ENCODE results near the gene ARHGAP1. TPM values are rescaled to one million over a fixed set of nuclear protein-coding genes. Genes with fewer than 3 reads are reported as not detected.

The ARHGAP1 gene
- total and polyA plus RNA-seq, 2 of the 4 experiments (the other 2 are of a cell fraction): 46.6 to 78.8 TPM

- Histone ChIP-seq H4K8ac (ENCODE audit: low read depth in 2 of 2, low read length in 2 of 2) (no peak overlapping the region), H3K4me1 (ENCODE audit: control insufficient read depth, insufficient read depth, low read length) (no peaks in the 10 kb centered on the region), H3K4me3 (ENCODE audit: insufficient read depth, low read depth, low read length) (no peak overlapping the region), H3K9me3 (ENCODE audit: control insufficient read depth, insufficient read depth, low read length) (no peaks in the 10 kb centered on the region), H3K36me3 (ENCODE audit: control insufficient read depth, insufficient read depth, low read length) (no peaks in the 10 kb centered on the region), H3K4ac (ENCODE audit: low read depth, low read length) (no peak overlapping the region), H4K5ac (ENCODE audit: low read depth, low read length) (no peak overlapping the region), H3K14ac (replicated peaks; ENCODE audit: low read depth, low read length) (no peak overlapping the region), H2BK120ac (ENCODE audit: low read depth, low read length) (no peak overlapping the region), H2AK5ac (ENCODE audit: low read depth, low read length) (no peak overlapping the region), H2AK9ac (replicated peaks; ENCODE audit: low read depth, low read length, poor library complexity) (no peak overlapping the region), H2BK20ac (ENCODE audit: low read depth, low read length) (no peak overlapping the region), H3K79me1 (ENCODE audit: low read depth in 1 of 2, low read length in 2 of 2) (no peaks in the 10 kb centered on the region), H2BK5ac (ENCODE audit: low read depth, low read length, poor library complexity, severe bottlenecking) (no peak overlapping the region), H3K9me1 (ENCODE audit: insufficient read depth, low read length) (0 out of 2 replicates have a peak, but pooled peaks cover 3% of the 10 kb centered on the region), H3K9ac (ENCODE audit: low read depth, low read length) (no peak overlapping the region), H3K18ac (ENCODE audit: low read depth, low read length) (no peak overlapping the region), H3K23ac (ENCODE audit: low read depth, low read length) (no peak overlapping the region), H3K27ac (ENCODE audit: insufficient read depth, low read length) (no peak overlapping the region), H3K27me3 (ENCODE audit: control insufficient read depth, insufficient read depth, low read length) (no peaks in the 10 kb centered on the region), H4K20me1 (ENCODE audit: insufficient read depth, low read length) (no peaks in the 10 kb centered on the region), H2AFZ (replicated peaks; ENCODE audit: low read length, poor library complexity) (no peak overlapping the region), H4K91ac (ENCODE audit: insufficient read depth, low read depth, low read length) (no peak overlapping the region), H3K4me2 (ENCODE audit: low read depth, low read length) (no peak overlapping the region), H2BK15ac (ENCODE audit: low read depth, low read length) (no peak overlapping the region), H3K56ac (ENCODE audit: extremely low read depth, insufficient read depth, low read length) (no peak overlapping the region)
- ATAC-seq (ENCODE audit: low read depth): no peak
- BruUV-seq (replicated peaks): no TSS peak
- intact Hi-C loops (cut with micrococcal nuclease): no loop called here
- dilution Hi-C loops (cut with HindIII; ENCODE audit: low sequenced_read_pairs, unreplicated experiment): no loop called here
- in situ Hi-C loops (cut with MboI; ENCODE audit: low sequenced_read_pairs): no loop called here
- POLR2A ChIA-PET (ENCODE audit: unreplicated experiment): no interaction called here
- no peak for TF ChIP-seq RFX5 (IDR thresholded peaks at IDR 0.05; ENCODE audit: low read depth, low read length)
- TF ChIP-seq CEBPB (IDR thresholded peaks at IDR 0.05; ENCODE audit: low read depth, low read length): no peak
- no peak for TF ChIP-seq BHLHE40 (IDR thresholded peaks at IDR 0.05; ENCODE audit: low read depth, low read length)
- TF ChIP-seq, protein P1, sequence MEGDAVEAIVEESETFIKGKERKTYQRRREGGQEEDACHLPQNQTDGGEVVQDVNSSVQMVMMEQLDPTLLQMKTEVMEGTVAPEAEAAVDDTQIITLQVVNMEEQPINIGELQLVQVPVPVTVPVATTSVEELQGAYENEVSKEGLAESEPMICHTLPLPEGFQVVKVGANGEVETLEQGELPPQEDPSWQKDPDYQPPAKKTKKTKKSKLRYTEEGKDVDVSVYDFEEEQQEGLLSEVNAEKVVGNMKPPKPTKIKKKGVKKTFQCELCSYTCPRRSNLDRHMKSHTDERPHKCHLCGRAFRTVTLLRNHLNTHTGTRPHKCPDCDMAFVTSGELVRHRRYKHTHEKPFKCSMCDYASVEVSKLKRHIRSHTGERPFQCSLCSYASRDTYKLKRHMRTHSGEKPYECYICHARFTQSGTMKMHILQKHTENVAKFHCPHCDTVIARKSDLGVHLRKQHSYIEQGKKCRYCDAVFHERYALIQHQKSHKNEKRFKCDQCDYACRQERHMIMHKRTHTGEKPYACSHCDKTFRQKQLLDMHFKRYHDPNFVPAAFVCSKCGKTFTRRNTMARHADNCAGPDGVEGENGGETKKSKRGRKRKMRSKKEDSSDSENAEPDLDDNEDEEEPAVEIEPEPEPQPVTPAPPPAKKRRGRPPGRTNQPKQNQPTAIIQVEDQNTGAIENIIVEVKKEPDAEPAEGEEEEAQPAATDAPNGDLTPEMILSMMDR (conservative IDR thresholded peaks at IDR 0.05; ENCODE audit: low read depth, low read length): no peak
- no peak for TF ChIP-seq RCOR1 (IDR thresholded peaks at IDR 0.05; ENCODE audit: insufficient replicate concordance, low read length)
- TF ChIP-seq FOS (IDR thresholded peaks at IDR 0.05; ENCODE audit: low read depth, low read length): no peak
- no peak for TF ChIP-seq ELK1 (IDR thresholded peaks at IDR 0.05; ENCODE audit: borderline replicate concordance, low read depth, low read length)
- TF ChIP-seq MXI1 (IDR thresholded peaks at IDR 0.05; ENCODE audit: borderline replicate concordance, low read depth, low read length): no peak
- no peak for TF ChIP-seq POLR2A (IDR thresholded peaks at IDR 0.05; ENCODE audit: low read depth, low read length)
- TF ChIP-seq NFE2L2 (IDR thresholded peaks at IDR 0.05; ENCODE audit: low read depth, low read length): no peak
- no peak for TF ChIP-seq MAZ (IDR thresholded peaks at IDR 0.05; ENCODE audit: borderline replicate concordance, low read depth, low read length)
- no peak for TF ChIP-seq MAFK (IDR thresholded peaks at IDR 0.05; ENCODE audit: low read depth, low read length)
- no peak for TF ChIP-seq SMC3 (IDR thresholded peaks at IDR 0.05; ENCODE audit: low read depth, low read length)
- TF ChIP-seq, protein P2, sequence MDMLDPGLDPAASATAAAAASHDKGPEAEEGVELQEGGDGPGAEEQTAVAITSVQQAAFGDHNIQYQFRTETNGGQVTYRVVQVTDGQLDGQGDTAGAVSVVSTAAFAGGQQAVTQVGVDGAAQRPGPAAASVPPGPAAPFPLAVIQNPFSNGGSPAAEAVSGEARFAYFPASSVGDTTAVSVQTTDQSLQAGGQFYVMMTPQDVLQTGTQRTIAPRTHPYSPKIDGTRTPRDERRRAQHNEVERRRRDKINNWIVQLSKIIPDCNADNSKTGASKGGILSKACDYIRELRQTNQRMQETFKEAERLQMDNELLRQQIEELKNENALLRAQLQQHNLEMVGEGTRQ (IDR thresholded peaks at IDR 0.05; ENCODE audit: low read depth, low read length): no peak
- no peak for TF ChIP-seq CHD1 (IDR thresholded peaks at IDR 0.05; ENCODE audit: low read depth, low read length)
- TF ChIP-seq RAD21 (IDR thresholded peaks at IDR 0.05; ENCODE audit: low read length): no peak
- no peak for DNase-seq
- 83% methylated on average over 1 of the region's 9 CpGs; no CpG with 5 or more reads in 1 of the 2 experiments for WGBS, 2 experiments (ENCODE audit: extremely low coverage in 2 of 2, insufficient read length in 1 of 2)
- CTCF ChIA-PET: no interaction called here
Measured at GRCh38 chr11:46728659-46729040, 28.2 kb upstream of the ARHGAP1 start.
